AG04449 (cell line): ENCODE data around the gene PVALEF.

ENCODE experiments used
- CTCF ChIA-PET: fragments of 350-600 bp; formaldehyde crosslinking; extraction: SDS; loops from one replicate; lab custom pipeline; 2021; ENCODE audit warnings: antibody characterized with exemption; lab: Yijun Ruan, JAX
- POLR2A ChIA-PET: fragments of 400-600, 350-600 bp; formaldehyde crosslinking; extraction: SDS; loops from one replicate; lab custom pipeline; 2020; ENCODE audit warnings: antibody characterized with exemption, inconsistent platforms; lab: Yijun Ruan, JAX
- DNase-seq: peaks from one replicate; pipeline ENCODE4 v3.0.0-alpha.2; 2010; ENCODE audit warnings: low read depth, low spot score
- H3K4me3 ChIP-seq: 2 replicates; pipeline ENCODE4 v1.5.1; 2011; ENCODE audit warnings: low read depth, mild to moderate bottlenecking, control low read depth, low read length
- CTCF ChIP-seq: IDR thresholded peaks from one replicate; pipeline ENCODE4 v1.5.1; 2011; ENCODE audit warnings: mild to moderate bottlenecking, moderate library complexity, low read length, control low read depth, inconsistent platforms; ENCODE audit not compliant: insufficient read depth; ENCODE audit errors: missing control alignments

The PVALEF gene

GRCh38 chr17:81128774-81129173 lies 36.5 kb upstream of the PVALEF start:
- POLR2A ChIA-PET, result no interaction called here
- H3K4me3 ChIP-seq, result no peak overlapping the region

GRCh38 chr17:81129289-81129688 lies 36.0 kb upstream of the PVALEF start:
- no peak for TF ChIP-seq CTCF
- CTCF ChIA-PET, result interaction anchor here (7.0 kb wide), 1 partner anchor 14 kb away, joined by 38 read pairs; no protein-coding TSS in a partner anchor
- no peak for DNase-seq
- no peak overlapping the region for H3K4me3 ChIP-seq
- POLR2A ChIA-PET, result no interaction called here

More at GRCh38 chr17:81128774-81129173, 36.5 kb upstream of the PVALEF start:
- CTCF ChIA-PET, result interaction anchor here (0.9 kb wide), 1 partner anchor 12 kb away, joined by 4 read pairs; no protein-coding TSS in a partner anchor
- DNase-seq, result no peak
- no peak for TF ChIP-seq CTCF

- ChIA-PET POLR2A (no interaction called here), CTCF (interaction anchor here (7.0 kb wide), 1 partner anchor 13 kb away, joined by 38 read pairs; no protein-coding TSS in a partner anchor)
- H3K4me3 ChIP-seq, result no peak overlapping the region
- no peak for TF ChIP-seq CTCF
- no peak for DNase-seq
Measured at GRCh38 chr17:81129711-81130367, 35.5 kb upstream of the PVALEF start.

- CTCF ChIA-PET, result interaction anchor here (7.0 kb wide), 1 partner anchor 12 kb away, joined by 38 read pairs; no protein-coding TSS in a partner anchor
- DNase-seq, result no peak
- POLR2A ChIA-PET, result interaction anchor here (0.6 kb wide), 1 partner anchor 312 kb away, joined by 3 read pairs; no protein-coding TSS in a partner anchor
Measured at GRCh38 chr17:81130385-81131361, 34.6 kb upstream of the PVALEF start.

GRCh38 chr17:81131486-81132196 lies 33.7 kb upstream of the PVALEF start:
- TF ChIP-seq CTCF, result no peak
- CTCF ChIA-PET, result interaction anchor here (7.0 kb wide), 1 partner anchor 11 kb away, joined by 38 read pairs; no protein-coding TSS in a partner anchor
- POLR2A ChIA-PET, result no interaction called here
- DNase-seq, result no peak
- no peak overlapping the region for H3K4me3 ChIP-seq

More at GRCh38 chr17:81130385-81131361, 34.6 kb upstream of the PVALEF start:
- TF ChIP-seq CTCF, result no peak
- H3K4me3 ChIP-seq, result no peak overlapping the region
